Measurements from ENCODE around the gene OR5B17.
"Not testable (repeated sequence)": the region's sequence is repeated elsewhere in the genome, so short reads cannot be mapped to it uniquely, and the experiment has no call there.

Gene OR5B17

GRCh38 chr11:58358969-58359368, at the start of gene OR5B17:
OR5B17 (minus strand) TSS chr11:58359069; CDS start chr11:58359069, 0 bp downstream.
- no peak for DNase-seq (ENCODE audit: low spot score)

- DNase-seq (ENCODE audit: low spot score): no peak
These were observed 47.9 kb upstream of the OR5B17 start, which contains the start of gene OR5B3 for GRCh38 chr11:58406774-58407173. OR5B3 (minus strand) TSS chr11:58406874; CDS start chr11:58403409, 3,465 bp downstream.

- not testable (repeated sequence) for DNase-seq (ENCODE audit: low spot score)
These were observed 40.8 kb upstream of the OR5B17 start for GRCh38 chr11:58399622-58400021.

GRCh38 chr11:58395581-58395980, 36.7 kb upstream of the OR5B17 start:
- no peak for DNase-seq (ENCODE audit: low spot score)

GRCh38 chr11:58394195-58394594, 35.3 kb upstream of the OR5B17 start:
- DNase-seq (ENCODE audit: low spot score): peak; percentile 63

GRCh38 chr11:58392746-58393145, 33.9 kb upstream of the OR5B17 start:
- no peak for DNase-seq (ENCODE audit: low spot score)

- peak; percentile 26 for DNase-seq (ENCODE audit: low spot score)
These were observed 33.0 kb upstream of the OR5B17 start for GRCh38 chr11:58391879-58392278.

- no peak for DNase-seq (ENCODE audit: low spot score)
These were observed 31.7 kb upstream of the OR5B17 start for GRCh38 chr11:58390551-58391063.

- DNase-seq (ENCODE audit: low spot score): no peak
These were observed 4.1 kb downstream of the OR5B17 start for GRCh38 chr11:58354727-58355126.

GRCh38 chr11:58345204-58345603, 13.7 kb downstream of the OR5B17 start:
- DNase-seq (ENCODE audit: low spot score): no peak

GRCh38 chr11:58334708-58335107, 24.2 kb downstream of the OR5B17 start:
- peak; percentile 62 for DNase-seq (ENCODE audit: low spot score)

GRCh38 chr11:58330861-58331260, 28.0 kb downstream of the OR5B17 start:
- no peak for DNase-seq (ENCODE audit: low spot score)

- DNase-seq (ENCODE audit: low spot score): no peak
These were observed 40.3 kb downstream of the OR5B17 start for GRCh38 chr11:58318532-58318931.

- DNase-seq (ENCODE audit: low spot score): peak; percentile 27
These were observed 42.7 kb downstream of the OR5B17 start for GRCh38 chr11:58316142-58316541.
